HG03342 (cell line): ENCODE results near the gene TOGARAM1.
A peak's percentile ranks its signal among the peaks of the same experiment; 100 is the strongest.

Experiments used
- ATAC-seq: cut with Tn5 transposase; IDR thresholded peaks from one replicate; pipeline ENCODE4 v1.9.1; 2021; ENCODE audit warnings: mild to moderate bottlenecking, moderate library complexity; ENCODE audit not compliant: unreplicated experiment

The TOGARAM1 gene

GRCh38 chr14:44961554-44962333, at the start of gene TOGARAM1, which contains the start of gene KLHL28:
TOGARAM1 (plus strand) TSS chr14:44962190; CDS start chr14:44962422, 232 bp downstream.
KLHL28 (minus strand) TSS chr14:44961947; CDS start chr14:44945928, 16,019 bp downstream.
- peak; percentile 92 for ATAC-seq

GRCh38 chr14:44914849-44915248, 47.1 kb upstream of the TOGARAM1 start:
- ATAC-seq = no peak

GRCh38 chr14:44928793-44929192, 33.2 kb upstream of the TOGARAM1 start:
- no peak for ATAC-seq

- no peak for ATAC-seq
These were observed 26.8 kb upstream of the TOGARAM1 start for GRCh38 chr14:44935155-44935554.

- ATAC-seq = no peak
These were observed 24.4 kb upstream of the TOGARAM1 start for GRCh38 chr14:44937547-44937946.

GRCh38 chr14:44940211-44940610, 21.8 kb upstream of the TOGARAM1 start:
- ATAC-seq = no peak

- no peak for ATAC-seq
These were observed 21.0 kb upstream of the TOGARAM1 start for GRCh38 chr14:44940944-44941343.

- ATAC-seq = no peak
These were observed 20.4 kb upstream of the TOGARAM1 start for GRCh38 chr14:44941591-44941990.

GRCh38 chr14:44942436-44942835, 19.6 kb upstream of the TOGARAM1 start:
- ATAC-seq = no peak

- no peak for ATAC-seq
These were observed 17.9 kb upstream of the TOGARAM1 start for GRCh38 chr14:44944107-44944506.

GRCh38 chr14:44945264-44945663, 16.7 kb upstream of the TOGARAM1 start:
- no peak for ATAC-seq

GRCh38 chr14:44951051-44951450, 10.9 kb upstream of the TOGARAM1 start:
- ATAC-seq = no peak

- no peak for ATAC-seq
These were observed 9.4 kb upstream of the TOGARAM1 start for GRCh38 chr14:44952391-44953110.

- no peak for ATAC-seq
These were observed 7.2 kb upstream of the TOGARAM1 start for GRCh38 chr14:44954750-44955149.

- no peak for ATAC-seq
These were observed 6.5 kb upstream of the TOGARAM1 start for GRCh38 chr14:44955528-44955927.

- ATAC-seq = no peak
These were observed 5.1 kb upstream of the TOGARAM1 start for GRCh38 chr14:44956866-44957265.

GRCh38 chr14:44959538-44959937, 2.5 kb upstream of the TOGARAM1 start:
- no peak for ATAC-seq

GRCh38 chr14:44960146-44960545, 1.8 kb upstream of the TOGARAM1 start:
- no peak for ATAC-seq

GRCh38 chr14:44960646-44961045, 1.3 kb upstream of the TOGARAM1 start:
- no peak for ATAC-seq

- peak; percentile 26 for ATAC-seq
These were observed 838 bp upstream of the TOGARAM1 start for GRCh38 chr14:44961151-44961553.

GRCh38 chr14:44962334-44963043, 499 bp downstream of the TOGARAM1 start:
- peak; percentile 20 for ATAC-seq
